ENCODE results near the gene ARVCF.

DNA sequence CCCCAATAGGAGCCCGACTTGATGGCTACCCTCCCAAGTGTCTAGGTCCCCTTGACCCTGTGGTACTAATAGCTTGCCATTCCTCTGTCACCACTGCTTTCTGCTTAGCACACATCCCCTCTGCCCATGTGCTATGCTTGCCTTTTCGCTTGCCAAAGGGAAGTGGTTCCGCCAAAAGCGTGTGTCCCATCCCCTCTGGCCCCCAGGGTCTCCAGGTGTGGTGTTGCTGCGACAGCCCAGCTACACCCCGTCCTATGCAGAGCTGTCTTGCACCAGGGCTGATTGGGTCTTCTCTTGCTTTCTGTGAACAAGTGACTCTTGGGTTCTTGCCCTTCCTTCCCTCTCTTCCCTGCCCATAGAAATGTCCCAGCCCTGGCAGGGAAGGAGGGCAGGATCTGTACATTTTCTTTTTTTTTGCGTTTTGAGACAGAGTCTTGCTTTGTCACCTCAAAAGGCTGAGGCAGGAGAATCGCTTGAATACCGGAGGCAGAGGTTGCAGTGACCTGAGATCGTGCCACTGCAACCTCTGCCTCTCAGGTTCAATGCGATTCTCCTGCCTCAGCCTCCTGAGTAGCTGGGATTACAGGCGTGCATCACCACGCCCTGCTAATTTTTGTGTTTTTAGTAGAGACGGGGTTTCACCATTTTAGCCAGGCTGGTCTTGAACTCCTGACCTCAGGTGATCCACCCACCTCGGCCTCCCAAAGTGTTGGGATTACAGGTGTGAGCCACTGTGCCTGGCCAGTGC, 8.2 kb upstream of the ARVCF start:
- no peak for TF ChIP-seq POLR2A (IDR thresholded peaks at IDR 0.05)
- TF ChIP-seq, protein P1, sequence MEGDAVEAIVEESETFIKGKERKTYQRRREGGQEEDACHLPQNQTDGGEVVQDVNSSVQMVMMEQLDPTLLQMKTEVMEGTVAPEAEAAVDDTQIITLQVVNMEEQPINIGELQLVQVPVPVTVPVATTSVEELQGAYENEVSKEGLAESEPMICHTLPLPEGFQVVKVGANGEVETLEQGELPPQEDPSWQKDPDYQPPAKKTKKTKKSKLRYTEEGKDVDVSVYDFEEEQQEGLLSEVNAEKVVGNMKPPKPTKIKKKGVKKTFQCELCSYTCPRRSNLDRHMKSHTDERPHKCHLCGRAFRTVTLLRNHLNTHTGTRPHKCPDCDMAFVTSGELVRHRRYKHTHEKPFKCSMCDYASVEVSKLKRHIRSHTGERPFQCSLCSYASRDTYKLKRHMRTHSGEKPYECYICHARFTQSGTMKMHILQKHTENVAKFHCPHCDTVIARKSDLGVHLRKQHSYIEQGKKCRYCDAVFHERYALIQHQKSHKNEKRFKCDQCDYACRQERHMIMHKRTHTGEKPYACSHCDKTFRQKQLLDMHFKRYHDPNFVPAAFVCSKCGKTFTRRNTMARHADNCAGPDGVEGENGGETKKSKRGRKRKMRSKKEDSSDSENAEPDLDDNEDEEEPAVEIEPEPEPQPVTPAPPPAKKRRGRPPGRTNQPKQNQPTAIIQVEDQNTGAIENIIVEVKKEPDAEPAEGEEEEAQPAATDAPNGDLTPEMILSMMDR (IDR thresholded peaks at IDR 0.05), result no peak
